Gastroesophageal sphincter (tissue), 4 donors: Measurements from ENCODE around the gene PAK2. TPM values are rescaled to one million over a fixed set of nuclear protein-coding genes. Genes with fewer than 3 reads are reported as not detected.
A peak's percentile ranks its signal among the peaks of the same experiment; 100 is the strongest.
"Not testable (repeated sequence)": the region's sequence is repeated elsewhere in the genome, so short reads cannot be mapped to it uniquely, and the experiment has no call there.

Experiments used
- ATAC-seq: fragments of 150-250 bp; one replicate; pipeline ENCODE4 v1.9.1; 2016; ENCODE audit warnings: mild to moderate bottlenecking, moderate library complexity
- H3K27ac ChIP-seq, 4 donors: fragments of 200-600 bp; sonication (generic) in 3 of 4; 1 replicate in 3 of 4; 2 replicates in 1 of 4; pipeline ENCODE4 v1.5.1; 2016 to 2019
- H3K27me3 ChIP-seq: fragments of 200-600 bp; sonication (generic); one replicate; pipeline ENCODE4 v1.5.1; 2019
- H3K36me3 ChIP-seq, 2 donors: fragments of 200-600 bp; sonication (generic); one replicate each; pipeline ENCODE4 v1.5.1; 2019; ENCODE audit warnings: control low read depth in 1 of 2
- H3K4me1 ChIP-seq, 3 donors: fragments of 200-600 bp; sonication (generic); 1 replicate in 2 of 3; 2 replicates in 1 of 3; pipeline ENCODE4 v1.5.1; 2016 to 2019; ENCODE audit warnings: control low read depth in 2 of 3
- H3K4me3 ChIP-seq, 2 donors: fragments of 200-600 bp; sonication (generic); one replicate each; pipeline ENCODE4 v1.5.1; 2019; ENCODE audit warnings: mild to moderate bottlenecking in 1 of 2, moderate library complexity in 1 of 2
- H3K9me3 ChIP-seq, 3 donors: fragments of 200-600 bp; sonication (generic); one replicate each; pipeline ENCODE4 v1.5.1; 2017 to 2019; ENCODE audit warnings: control low read depth in 2 of 3
- CTCF ChIP-seq, 4 experiments: fragments of 200-600 bp in 2 of 4; fragments of 450-650 bp in 2 of 4; sonication (generic) in 1 of 4; IDR thresholded peaks; one replicate each; pipeline ENCODE4 v1.5.1; 2017 to 2019; ENCODE audit warnings: antibody characterized with exemption in 4 of 4, mild to moderate bottlenecking in 2 of 4, moderate library complexity in 2 of 4
- EP300 ChIP-seq: sonication (generic); formaldehyde crosslinking; IDR thresholded peaks from one replicate; pipeline ENCODE4 v1.6.1; 2017; ENCODE audit warnings: antibody characterized with exemption, mild to moderate bottlenecking
- POLR2A ChIP-seq, 2 donors: fragments of 450-650 bp; IDR thresholded peaks; one replicate each; pipeline ENCODE4 v1.6.1; 2017; ENCODE audit warnings: antibody characterized with exemption in 2 of 2, mild to moderate bottlenecking in 2 of 2, moderate library complexity in 1 of 2
- POLR2AphosphoS5 ChIP-seq: sonication (generic); formaldehyde crosslinking; IDR thresholded peaks from one replicate; pipeline ENCODE4 v1.6.1; 2017; ENCODE audit warnings: antibody characterized with exemption
- WGBS, 2 donors: methylation state at CpG; one replicate each; pipeline ENCODE4 v1.1.5; 2018; ENCODE audit warnings: low coverage in 1 of 2; 5-methylcytosine and 5-hydroxymethylcytosine counted together
- total RNA-seq, 4 donors: library from RNA; depleted of rRNA; stranded (reverse); fragments of >200 nt; gene quantifications; one replicate each; pipeline ENCODE4 v1.1.0, GENCODE V29; 2016

The PAK2 gene
- total RNA-seq, 4 donors from 2014 or later = 46.5 to 69.5 (median 61.8) TPM

- Histone ChIP-seq H3K36me3 (no peaks in the 10 kb centered on the region), H3K4me3 (no peak overlapping the region), H3K27ac (no peak overlapping the region), H3K4me1 (no peaks in the 10 kb centered on the region), H3K27me3 (peaks cover 4% of the 10 kb centered on the region), H3K9me3 (no peaks in the 10 kb centered on the region)
- TF ChIP-seq POLR2AphosphoS5 = no peak
- no peak for ATAC-seq
- WGBS, 2 donors = 68 to 71% methylated on average over 6 to 10 of the region's 11 CpGs
These were observed 109.6 kb downstream of the PAK2 start for GRCh38 chr3:196849180-196849741.

- not testable (repeated sequence) for H3K27me3 ChIP-seq, H3K9me3 ChIP-seq, H3K27ac ChIP-seq, H3K36me3 ChIP-seq, ATAC-seq, H3K4me1 ChIP-seq, H3K4me3 ChIP-seq
- WGBS, 2 donors = 86 to 89% methylated on average over 8 of the region's 8 CpGs
These were observed 123.3 kb downstream of the PAK2 start for GRCh38 chr3:196863000-196863399.

GRCh38 chr3:196867155-196867506 is 127.5 kb downstream of the PAK2 start:
- Histone ChIP-seq H3K27ac (peak overlapping the region; percentile 75 to 98 (median 95)), H3K4me1 (peaks cover 0 to 49% (median 6%) of the 10 kb centered on the region in 3 donors), H3K4me3 (peak overlapping the region; percentile 90 to 100), H3K36me3 (peaks cover 0 to 6% of the 10 kb centered on the region in 2 donors), H3K27me3 (no peaks in the 10 kb centered on the region), H3K9me3 (no peaks in the 10 kb centered on the region)
- WGBS, 2 donors = 21 to 25% methylated on average over 5 to 6 of the region's 6 CpGs
- TF ChIP-seq CTCF (IDR thresholded peaks at IDR 0.05) (no peak), POLR2A (IDR thresholded peaks at IDR 0.05) (no peak), EP300 (no peak), POLR2AphosphoS5 (no peak)
- no peak for ATAC-seq

- H3K4me3 ChIP-seq = peak within 1 kb of the TSS; percentile 90 to 100
- ATAC-seq = peak; percentile 97
- WGBS, 2 donors = 0% methylated on average over 10 of the region's 93 CpGs; no CpG with 5 or more reads in 1 of the 2 donors
- H3K27ac ChIP-seq = peak within 1 kb of the TSS; percentile 75 to 98 (median 95)
- TF ChIP-seq POLR2AphosphoS5 = peak; percentile 98
- peak; percentile 99 for TF ChIP-seq POLR2A (IDR thresholded peaks at IDR 0.05)
- TF ChIP-seq EP300 = no peak
- peak in 1 of 4 experiments; percentile 19 for TF ChIP-seq CTCF (IDR thresholded peaks at IDR 0.05)
- peaks cover 0 to 54% (median 6%) of the 10 kb centered on the region in 3 donors for H3K4me1 ChIP-seq
- H3K9me3 ChIP-seq = no peaks in the 10 kb centered on the region
- H3K36me3 ChIP-seq = peaks cover 0 to 6% of the 10 kb centered on the region in 2 donors
- H3K27me3 ChIP-seq = no peaks in the 10 kb centered on the region
These were observed 128.0 kb downstream of the PAK2 start, which contains the start of gene SENP5 for GRCh38 chr3:196867507-196868296. SENP5 (plus strand) TSS chr3:196867920; CDS start chr3:196885182, 17,262 bp downstream.

- H3K27ac ChIP-seq = peak overlapping the region; percentile 75 to 98 (median 95)
- TF ChIP-seq EP300 (no peak), CTCF (IDR thresholded peaks at IDR 0.05) (peak in 1 of 4 experiments; percentile 8), POLR2AphosphoS5 (no peak), POLR2A (IDR thresholded peaks at IDR 0.05) (no peak)
- 0% methylated on average over 16 of the region's 29 CpGs; no CpG with 5 or more reads in 1 of the 2 donors for WGBS, 2 donors
- H3K4me1 ChIP-seq = peaks cover 0 to 60% (median 6%) of the 10 kb centered on the region in 3 donors
- H3K9me3 ChIP-seq = no peaks in the 10 kb centered on the region
- peak overlapping the region; percentile 90 to 100 for H3K4me3 ChIP-seq
- no peak for ATAC-seq
- H3K27me3 ChIP-seq = no peaks in the 10 kb centered on the region
- peaks cover 0 to 6% of the 10 kb centered on the region in 2 donors for H3K36me3 ChIP-seq
These were observed 128.6 kb downstream of the PAK2 start for GRCh38 chr3:196868297-196868661.

GRCh38 chr3:196872316-196872715 is 132.7 kb downstream of the PAK2 start:
- Histone ChIP-seq H3K27me3 (no peaks in the 10 kb centered on the region), H3K9me3 (no peaks in the 10 kb centered on the region), H3K4me3 (no peak overlapping the region), H3K27ac (peak overlapping the region in 2 of 4 donors; percentile 18), H3K4me1 (peaks cover 0 to 52% (median 6%) of the 10 kb centered on the region in 3 donors), H3K36me3 (peaks cover 0 to 6% of the 10 kb centered on the region in 2 donors)
- 51 to 53% methylated on average over 4 of the region's 4 CpGs for WGBS, 2 donors
- ATAC-seq = no peak
- TF ChIP-seq CTCF (IDR thresholded peaks at IDR 0.05) (no peak), EP300 (no peak), POLR2A (IDR thresholded peaks at IDR 0.05) (no peak), POLR2AphosphoS5 (no peak)

GRCh38 chr3:196874511-196875094 is 134.9 kb downstream of the PAK2 start:
- H3K9me3 ChIP-seq, H3K36me3 ChIP-seq, ATAC-seq, H3K27me3 ChIP-seq, H3K4me3 ChIP-seq, H3K27ac ChIP-seq: not testable (repeated sequence)
- WGBS, 2 donors = 85 to 94% methylated on average over 4 to 6 of the region's 7 CpGs
- H3K4me1 ChIP-seq = peaks cover 0 to 46% (median 0%) of the 10 kb centered on the region in 3 donors
